ENCODE results near the gene GALNT4. TPM values are rescaled to one million over a fixed set of nuclear protein-coding genes. Genes with fewer than 3 reads are reported as not detected.

GALNT4 gene
- total and polyA plus RNA-seq, 4 donors = 3.0 to 16.0 (median 7.0) TPM

DNA sequence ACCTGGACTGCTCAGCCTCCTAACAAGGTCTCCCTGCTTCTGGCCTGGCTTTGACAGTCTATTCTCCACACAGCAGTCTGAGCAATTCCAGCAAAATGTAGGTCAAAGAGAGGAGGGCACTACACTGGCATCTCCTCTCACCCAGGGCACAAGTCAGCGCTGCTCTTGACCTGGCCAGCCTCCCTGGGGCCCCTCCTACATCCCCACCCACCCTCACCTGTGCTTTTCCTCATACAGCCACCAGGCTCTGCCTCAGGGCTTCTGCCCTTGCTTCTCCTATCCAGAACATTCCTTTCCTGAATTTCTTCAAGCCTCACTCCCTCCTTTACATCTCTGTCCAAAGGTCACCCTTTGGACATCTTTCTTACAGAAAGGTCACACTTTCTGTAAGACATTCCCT is 33.7 kb downstream of the GALNT4 start:
- no peak overlapping the region for H3K27ac ChIP-seq (ENCODE audit: low read depth in 1 of 2, low read length in 1 of 2)
- H3K4me1 ChIP-seq (ENCODE audit: control insufficient read depth in 5 of 5, insufficient read depth in 5 of 5, low read length in 5 of 5) = no peaks in the 10 kb centered on the region
- TF ChIP-seq CTCF (IDR thresholded peaks at IDR 0.05; ENCODE audit: control extremely low read depth, extremely low read depth) = no peak
- no peaks in the 10 kb centered on the region for H3K27me3 ChIP-seq (ENCODE audit: control insufficient read depth in 3 of 3, insufficient read depth in 3 of 3, low read length in 2 of 3)
- peaks cover 0 to 13% (median 1%) of the 10 kb centered on the region in 4 donors for H3K36me3 ChIP-seq (ENCODE audit: control insufficient read depth in 4 of 4, insufficient read depth in 4 of 4, low read length in 4 of 4)
- H3K9me3 ChIP-seq (ENCODE audit: control insufficient read depth in 4 of 4, insufficient read depth in 3 of 4, low read length in 3 of 4) = no peaks in the 10 kb centered on the region
- ATAC-seq (ENCODE audit: insufficient read depth, low FRiP score) (no peak), DNase-seq (no peak)
- no peak overlapping the region for H3K4me3 ChIP-seq
- WGBS, 2 donors = 100% methylated on average over 1 of the region's 1 CpG
- H3K9ac ChIP-seq (ENCODE audit: insufficient read depth in 1 of 2, low read length in 2 of 2) = no peak overlapping the region

GRCh38 chr12:89486264-89486663 is 38.3 kb downstream of the GALNT4 start:
- no peaks in the 10 kb centered on the region for H3K9me3 ChIP-seq (ENCODE audit: control insufficient read depth in 4 of 4, insufficient read depth in 3 of 4, low read length in 3 of 4)
- H3K36me3 ChIP-seq (ENCODE audit: control insufficient read depth in 4 of 4, insufficient read depth in 4 of 4, low read length in 4 of 4) = peaks cover 0 to 14% (median 1%) of the 10 kb centered on the region in 4 donors
- DNase-seq = no peak
- no peak for TF ChIP-seq CTCF (IDR thresholded peaks at IDR 0.05; ENCODE audit: control extremely low read depth, extremely low read depth)
- H3K4me3 ChIP-seq = no peak overlapping the region
- H3K27me3 ChIP-seq (ENCODE audit: control insufficient read depth in 3 of 3, insufficient read depth in 3 of 3, low read length in 2 of 3) = no peaks in the 10 kb centered on the region
- no peak for ATAC-seq (ENCODE audit: insufficient read depth, low FRiP score)
- 94 to 100% methylated on average over 2 of the region's 2 CpGs for WGBS, 2 donors
- peaks cover 0 to 5% (median 2%) of the 10 kb centered on the region in 5 donors for H3K4me1 ChIP-seq (ENCODE audit: control insufficient read depth in 5 of 5, insufficient read depth in 5 of 5, low read length in 5 of 5)
- no peak overlapping the region for H3K9ac ChIP-seq (ENCODE audit: insufficient read depth in 1 of 2, low read length in 2 of 2)
- no peak overlapping the region for H3K27ac ChIP-seq (ENCODE audit: low read depth in 1 of 2, low read length in 1 of 2)

DNA sequence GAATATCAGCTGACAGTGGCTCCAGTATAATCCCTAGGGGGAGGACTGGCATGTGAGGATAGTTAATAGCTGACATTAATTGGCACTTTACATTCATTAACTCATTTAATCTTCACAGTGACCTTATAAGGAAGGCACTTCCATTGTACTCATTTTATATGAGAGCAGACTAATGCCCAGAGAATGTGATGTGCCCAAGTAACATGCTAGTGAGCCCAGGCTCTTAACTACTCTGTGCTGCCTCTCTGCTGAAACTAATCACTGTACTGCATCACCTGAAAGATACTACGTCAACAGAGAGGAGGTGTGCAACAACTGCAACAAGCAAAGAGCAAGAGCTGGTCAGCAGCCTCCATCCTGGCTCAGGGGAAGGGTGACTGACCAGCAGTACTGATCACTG is 40.1 kb downstream of the GALNT4 start:
- DNase-seq (no peak), ATAC-seq (ENCODE audit: insufficient read depth, low FRiP score) (no peak)
- H3K27ac ChIP-seq (ENCODE audit: low read depth in 1 of 2, low read length in 1 of 2) = no peak overlapping the region
- H3K9ac ChIP-seq (ENCODE audit: insufficient read depth in 1 of 2, low read length in 2 of 2) = no peak overlapping the region
- TF ChIP-seq CTCF (IDR thresholded peaks at IDR 0.05; ENCODE audit: control extremely low read depth, extremely low read depth) = no peak
- H3K4me1 ChIP-seq (ENCODE audit: control insufficient read depth in 5 of 5, insufficient read depth in 5 of 5, low read length in 5 of 5) = peaks cover 0 to 7% (median 2%) of the 10 kb centered on the region in 5 donors
- peaks cover 0 to 4% (median 1%) of the 10 kb centered on the region in 4 donors for H3K36me3 ChIP-seq (ENCODE audit: control insufficient read depth in 4 of 4, insufficient read depth in 4 of 4, low read length in 4 of 4)
- H3K27me3 ChIP-seq (ENCODE audit: control insufficient read depth in 3 of 3, insufficient read depth in 3 of 3, low read length in 2 of 3) = no peaks in the 10 kb centered on the region
- H3K9me3 ChIP-seq (ENCODE audit: control insufficient read depth in 4 of 4, insufficient read depth in 3 of 4, low read length in 3 of 4) = no peaks in the 10 kb centered on the region
- 91 to 96% methylated on average over 1 of the region's 1 CpG for WGBS, 2 donors
- no peak overlapping the region for H3K4me3 ChIP-seq

All from lung (tissue), 12 donors.